Astrocyte (in vitro differentiated cells and primary cell): ENCODE results near the gene RANBP17.

Experiments
- CTCF ChIP-seq: IDR thresholded peaks from 2 replicates; pipeline ENCODE4 v1.5.1; 2011; ENCODE audit warnings: low read depth, mild to moderate bottlenecking, inconsistent platforms, low read length, moderate library complexity; ENCODE audit not compliant: insufficient read depth
- EZH2 ChIP-seq: IDR thresholded peaks from 2 replicates; pipeline ENCODE4 v1.6.1; 2012; ENCODE audit warnings: mild to moderate bottlenecking, low read length, inconsistent platforms; ENCODE audit not compliant: insufficient read depth

GRCh38 chr5:170854566-170854965 is 7.3 kb upstream of the RANBP17 start:
- TF ChIP-seq CTCF (no peak), EZH2 (no peak)
